Measurements from ENCODE around the gene CPS1.

Gene CPS1

DNA sequence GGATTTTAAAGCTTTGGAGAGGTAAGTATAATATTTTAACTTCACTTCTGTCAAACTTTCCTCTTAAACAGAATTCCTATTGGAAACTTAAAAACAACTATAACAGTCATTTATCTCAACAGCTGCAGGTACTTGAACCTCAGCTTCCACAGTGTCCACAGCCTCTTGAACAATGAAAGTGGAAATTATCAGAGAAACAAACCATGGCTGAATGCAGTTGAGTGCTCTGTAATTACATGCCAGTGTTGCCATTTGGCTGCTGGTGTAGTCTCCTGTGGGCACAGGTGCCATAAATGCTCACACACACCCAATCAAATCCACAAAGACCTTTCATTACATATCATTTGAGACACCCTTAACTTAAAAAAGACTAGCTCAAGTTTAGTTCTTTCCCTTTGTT is 125.1 kb downstream of the CPS1 start:
- DNase-seq, result no peak

DNA sequence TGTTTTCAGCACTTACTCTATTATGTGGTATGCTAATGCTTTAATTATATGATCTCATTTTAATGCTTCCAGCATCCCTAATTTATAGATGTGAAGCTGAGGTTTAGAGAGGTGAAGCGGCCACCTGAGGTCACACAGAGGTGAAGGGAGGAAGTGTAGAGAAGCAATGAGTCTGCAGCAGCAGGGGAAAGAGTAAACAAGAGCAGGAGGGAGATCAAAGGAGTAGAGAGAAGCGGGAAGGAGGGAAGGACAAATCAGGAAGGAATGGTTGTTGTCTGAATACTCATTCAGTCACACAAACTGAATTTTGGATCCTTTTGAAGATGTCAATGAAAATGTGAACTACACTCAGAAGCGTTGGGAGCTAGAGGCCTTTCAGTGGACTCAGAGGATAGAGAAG is 130.0 kb downstream of the CPS1 start:
- DNase-seq, result no peak

- no peak for DNase-seq
Measured at GRCh38 chr2:210687786-210688470, 131.5 kb downstream of the CPS1 start.

- DNase-seq, result no peak
Measured at GRCh38 chr2:210707900-210708299, 151.5 kb downstream of the CPS1 start.

DNA sequence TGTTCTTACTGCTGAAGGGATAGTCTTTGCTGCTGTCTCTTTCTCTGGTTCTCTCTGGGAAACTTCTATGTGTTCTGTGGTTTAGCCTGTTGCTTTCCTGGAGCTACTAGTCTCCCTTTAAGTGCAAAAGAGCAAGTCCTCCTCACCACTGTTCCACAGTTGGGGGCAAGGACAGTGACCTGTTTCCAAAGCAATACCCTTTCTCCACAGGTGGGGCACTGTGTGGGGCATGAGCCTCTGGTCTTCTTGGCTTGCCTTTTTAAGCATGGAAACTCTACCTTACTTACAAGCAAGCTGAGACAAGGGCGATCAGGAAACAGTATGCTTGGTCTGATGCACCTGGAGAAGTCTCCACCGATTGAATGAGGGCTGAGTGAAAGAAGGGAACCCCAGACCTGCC is 156.7 kb downstream of the CPS1 start:
- DNase-seq, result no peak

DNA sequence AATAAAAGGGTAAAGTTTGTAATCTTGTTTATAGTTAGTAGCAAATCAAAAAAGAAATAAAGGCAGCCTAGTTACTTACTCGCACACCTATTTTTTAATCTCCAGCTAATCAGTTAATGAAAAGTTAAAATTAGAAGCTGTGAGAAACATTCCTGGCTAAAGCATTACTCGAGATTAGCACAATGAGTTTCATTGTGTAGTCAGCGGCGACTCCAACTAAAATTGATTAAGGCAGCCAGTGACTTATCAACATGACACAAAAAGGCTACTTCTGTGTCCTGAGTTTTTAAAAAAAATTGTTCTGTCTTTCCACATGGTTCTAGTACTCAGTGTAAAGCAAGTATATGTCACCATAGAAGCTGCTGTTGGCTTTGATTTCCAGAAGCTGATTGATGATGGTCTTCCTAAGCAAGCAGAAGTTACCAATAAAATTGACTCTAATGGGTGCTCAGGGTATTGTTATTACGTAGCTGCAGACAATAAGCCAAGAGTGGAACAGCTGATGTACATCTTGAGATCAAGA is 159.2 kb downstream of the CPS1 start:
- no peak for DNase-seq

DNA sequence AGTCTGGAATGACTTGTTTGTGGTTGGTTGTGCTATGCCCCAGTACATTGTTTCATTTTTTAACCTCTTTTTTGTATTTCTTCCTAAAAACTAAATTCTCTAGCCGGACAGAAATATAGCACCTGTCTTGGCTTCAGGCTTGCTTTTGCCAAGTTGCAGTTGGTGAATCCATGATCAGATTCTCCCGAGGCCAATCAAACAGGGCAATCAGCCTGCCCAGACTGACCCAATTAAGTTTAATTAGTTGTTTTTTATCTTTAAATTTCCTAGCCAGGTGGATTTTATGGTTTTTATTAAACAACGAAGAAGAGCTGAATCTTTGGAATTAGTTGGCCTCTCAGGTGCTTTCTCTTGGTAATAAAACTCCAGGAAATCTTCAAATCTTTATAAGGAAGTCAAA is 162.1 kb downstream of the CPS1 start:
- DNase-seq, result no peak

GRCh38 chr2:210722092-210722491 is 165.7 kb downstream of the CPS1 start:
- DNase-seq, result no peak

- DNase-seq, result no peak
Measured at GRCh38 chr2:210727549-210727948, 171.2 kb downstream of the CPS1 start.
